C4-2B (cell line): ENCODE measurements around the gene MMD.
"Not testable (repeated sequence)": the region's sequence is repeated elsewhere in the genome, so short reads cannot be mapped to it uniquely, and the experiment has no call there.

Source experiments
- H3K27ac ChIP-seq: fragments of 450-650 bp; 2 replicates; pipeline ENCODE4 v1.5.1; 2017
- ZFX ChIP-seq: fragments of 450-650 bp; IDR thresholded peaks from 2 replicates; pipeline ENCODE4 v1.6.1; 2017
- TF ChIP-seq, protein P1 (sequence below): fragments of 450-650 bp; conservative IDR thresholded peaks from 2 replicates; pipeline ENCODE4 v1.5.1; 2017; ENCODE audit warnings: mild to moderate bottlenecking

Gene MMD

DNA sequence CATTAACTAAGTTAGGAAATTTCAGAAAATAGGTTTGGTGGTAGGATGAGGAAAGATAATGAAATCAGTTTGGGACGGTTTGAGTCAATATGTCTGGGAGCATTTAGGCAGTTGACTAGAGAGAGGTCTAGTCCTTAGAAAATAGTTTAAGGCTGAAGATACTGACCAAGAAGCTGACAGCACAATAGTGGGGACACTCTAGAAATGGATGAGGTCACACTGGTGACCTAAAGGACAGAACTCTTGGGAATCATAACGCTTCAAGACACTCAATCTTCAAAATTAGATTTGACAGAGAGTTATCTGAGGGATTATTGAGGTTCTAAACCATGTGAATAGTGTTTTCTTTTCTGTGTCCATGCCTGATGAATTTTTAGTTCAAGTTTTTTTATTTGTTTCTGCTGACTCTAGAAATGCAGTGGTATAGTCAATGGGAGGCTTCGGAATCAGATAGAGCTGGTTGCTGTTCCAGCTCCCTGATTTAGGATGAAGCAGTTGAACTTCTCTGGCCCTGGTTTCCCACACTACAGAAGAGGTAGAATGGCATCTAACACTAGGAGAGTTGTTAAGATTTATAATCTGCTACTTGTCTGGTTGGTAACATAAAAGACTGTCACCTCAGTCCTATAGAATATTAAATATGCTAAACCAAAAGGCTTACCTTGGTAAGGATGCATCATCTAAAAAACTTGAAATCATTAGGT, 29.7 kb downstream of the MMD start:
- no peak for TF ChIP-seq ZFX
- TF ChIP-seq, protein P1, sequence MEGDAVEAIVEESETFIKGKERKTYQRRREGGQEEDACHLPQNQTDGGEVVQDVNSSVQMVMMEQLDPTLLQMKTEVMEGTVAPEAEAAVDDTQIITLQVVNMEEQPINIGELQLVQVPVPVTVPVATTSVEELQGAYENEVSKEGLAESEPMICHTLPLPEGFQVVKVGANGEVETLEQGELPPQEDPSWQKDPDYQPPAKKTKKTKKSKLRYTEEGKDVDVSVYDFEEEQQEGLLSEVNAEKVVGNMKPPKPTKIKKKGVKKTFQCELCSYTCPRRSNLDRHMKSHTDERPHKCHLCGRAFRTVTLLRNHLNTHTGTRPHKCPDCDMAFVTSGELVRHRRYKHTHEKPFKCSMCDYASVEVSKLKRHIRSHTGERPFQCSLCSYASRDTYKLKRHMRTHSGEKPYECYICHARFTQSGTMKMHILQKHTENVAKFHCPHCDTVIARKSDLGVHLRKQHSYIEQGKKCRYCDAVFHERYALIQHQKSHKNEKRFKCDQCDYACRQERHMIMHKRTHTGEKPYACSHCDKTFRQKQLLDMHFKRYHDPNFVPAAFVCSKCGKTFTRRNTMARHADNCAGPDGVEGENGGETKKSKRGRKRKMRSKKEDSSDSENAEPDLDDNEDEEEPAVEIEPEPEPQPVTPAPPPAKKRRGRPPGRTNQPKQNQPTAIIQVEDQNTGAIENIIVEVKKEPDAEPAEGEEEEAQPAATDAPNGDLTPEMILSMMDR = no peak
- H3K27ac ChIP-seq = no peak overlapping the region

GRCh38 chr17:55391244-55391757, 30.3 kb downstream of the MMD start:
- H3K27ac ChIP-seq = no peak overlapping the region
- TF ChIP-seq, protein P1 = no peak
- no peak for TF ChIP-seq ZFX

- no peak overlapping the region for H3K27ac ChIP-seq
- no peak for TF ChIP-seq ZFX
- TF ChIP-seq, protein P1 = no peak
These were observed 31.2 kb downstream of the MMD start for GRCh38 chr17:55390364-55390977.

DNA sequence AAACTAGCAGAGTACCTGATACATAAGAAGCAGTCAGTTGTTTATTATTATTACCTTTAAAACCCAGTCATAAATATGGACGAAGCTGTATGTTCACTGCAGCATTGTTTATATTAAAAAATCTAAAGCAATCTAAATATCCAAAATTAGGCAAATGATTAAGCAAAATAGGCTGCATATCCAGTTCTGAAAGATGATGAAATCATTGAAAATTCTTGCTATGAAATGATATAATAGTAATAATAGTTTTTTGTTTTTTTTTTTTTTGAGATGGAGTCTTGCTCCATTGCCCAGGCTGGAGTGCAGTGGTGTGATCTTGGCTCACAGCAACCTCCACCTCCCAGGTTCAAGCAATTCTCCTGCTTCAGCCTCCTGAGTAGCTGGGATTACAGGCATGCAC, 31.9 kb downstream of the MMD start:
- H3K27ac ChIP-seq = not testable (repeated sequence)

GRCh38 chr17:55388842-55389241, 32.8 kb downstream of the MMD start:
- no peak overlapping the region for H3K27ac ChIP-seq

GRCh38 chr17:55386796-55387332, 34.8 kb downstream of the MMD start:
- TF ChIP-seq, protein P1 = no peak
- TF ChIP-seq ZFX = no peak
- no peak overlapping the region for H3K27ac ChIP-seq

More at GRCh38 chr17:55388842-55389241, 32.8 kb downstream of the MMD start:
- no peak for TF ChIP-seq ZFX
- TF ChIP-seq, protein P1 = no peak

- no peak overlapping the region for H3K27ac ChIP-seq
- TF ChIP-seq, protein P1 = no peak
- TF ChIP-seq ZFX = no peak
These were observed 36.9 kb downstream of the MMD start for GRCh38 chr17:55384643-55385232.
